Erythroblast (primary cell): ENCODE results near the gene CCDC136.

ENCODE experiments used
- GATA1 ChIP-seq: IDR thresholded peaks from 2 replicates; pipeline ENCODE4 v1.6.1; 2011; ENCODE audit warnings: low read depth, mild to moderate bottlenecking, control low read depth, low read length, moderate library complexity
- POLR2A ChIP-seq: IDR thresholded peaks from 2 replicates; pipeline ENCODE4 v1.6.1; 2011; ENCODE audit warnings: mild to moderate bottlenecking, low read length

DNA sequence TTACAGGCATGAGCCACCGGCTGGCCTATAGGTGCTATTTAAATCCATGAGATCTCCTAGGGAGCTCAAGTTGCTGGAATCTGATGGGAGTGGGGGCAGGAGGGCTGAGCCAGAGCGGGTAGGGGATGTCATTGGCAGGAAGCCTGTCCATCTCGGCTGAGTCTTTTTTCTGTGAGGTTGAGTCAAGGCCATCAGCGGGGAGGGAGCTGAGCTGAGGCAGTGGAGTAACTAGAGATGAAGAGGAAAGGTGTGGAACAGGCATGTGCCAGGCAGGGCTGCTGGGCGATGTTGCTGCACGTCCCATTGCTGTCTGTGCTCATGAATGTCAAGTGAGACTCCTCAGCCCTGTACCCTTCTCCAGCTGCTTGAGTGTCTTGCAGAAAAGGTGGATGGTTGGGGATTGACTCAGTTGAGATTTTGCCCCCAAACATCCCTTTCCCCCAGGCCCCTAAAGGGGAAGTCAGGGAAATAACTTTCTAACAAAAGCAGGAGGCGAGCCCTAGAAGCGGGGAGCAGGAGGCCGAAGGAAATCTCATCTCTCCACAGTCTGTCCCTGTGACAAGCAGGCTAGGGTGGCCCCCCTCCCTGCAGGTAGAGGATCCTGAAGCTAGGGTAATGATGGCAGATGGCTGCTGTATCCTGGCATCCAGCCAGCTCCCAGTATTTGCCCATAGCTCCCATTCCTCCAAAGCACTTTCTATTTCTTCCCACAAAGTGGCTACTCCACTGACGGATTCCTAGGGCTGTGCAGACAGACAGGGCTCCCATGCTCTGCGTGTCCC is 76.3 kb downstream of the CCDC136 start:
- TF ChIP-seq POLR2A (no peak), GATA1 (no peak)
